K562 (cell line): Measurements from ENCODE around the gene SMIM45.

ENCODE experiments used
- ATAC-seq: fragments of 200-7000 bp; cut with Tn5 transposase; 3 replicates; pipeline ENCODE4 v1.9.1; 2020; ENCODE audit warnings: moderate library complexity
- BruUV-seq: library from RNA; stranded (reverse); fragments of 400-500 nt; replicated peaks from 2 replicates; lab custom pipeline; 2021; lab: Mats Ljungman, UMichigan
- CTCF ChIA-PET: fragments of 300-600 bp; formaldehyde crosslinking; extraction: SDS; loops from one replicate; lab custom pipeline; 2021; ENCODE audit warnings: low intra/inter-chr PET ratio; lab: Yijun Ruan, JAX
- POLR2A ChIA-PET: fragments of 300-600, 350-650 bp; sonication (Branson Sonifier 250); formaldehyde crosslinking; extraction: SDS; loops from one replicate; lab custom pipeline; 2021; ENCODE audit warnings: antibody characterized with exemption, inconsistent platforms; lab: Yijun Ruan, JAX
- DNase-seq, 4 experiments: peaks; one replicate each; pipeline versions ENCODE4 v3.0.0 to v3.0.0-alpha.2; 2011 to 2018; ENCODE audit warnings: low spot score in 3 of 4, mixed read lengths in 3 of 4; ENCODE audit errors: extremely low read depth in 1 of 4
- FAIRE-seq: peaks from 2 replicates; lab custom pipeline; 2011; peaks lifted over from hg19 to GRCh38; lab: Jason Lieb, UNC
- H2AFZ ChIP-seq: 2 replicates; pipeline ENCODE4 v1.6.0; 2011; ENCODE audit warnings: low read depth, low read length, control low read depth, inconsistent platforms
- H3K27ac ChIP-seq: fragments of 200-600 bp; 3 replicates; pipeline ENCODE4 v1.8.0; 2011; ENCODE audit warnings: low read depth, mild to moderate bottlenecking, control low read depth, inconsistent platforms, low read length, moderate library complexity, mixed read lengths; ENCODE audit errors: extremely low read depth
- H3K27me3 ChIP-seq, 2 experiments: fragments of 300-600 bp in 1 of 2; 2 replicates in 1 of 2; 3 replicates in 1 of 2; pipeline versions ENCODE4 v1.6.0 to v1.8.0; 2011; ENCODE audit warnings: inconsistent platforms in 2 of 2, low read length in 2 of 2, mild to moderate bottlenecking in 1 of 2, mixed read lengths in 1 of 2, moderate library complexity in 1 of 2; ENCODE audit not compliant: control insufficient read depth in 2 of 2, insufficient read depth in 2 of 2
- H3K36me3 ChIP-seq: fragments of 300-600 bp; 3 replicates; pipeline ENCODE4 v1.8.0; 2011; ENCODE audit warnings: mild to moderate bottlenecking, low read length, inconsistent platforms; ENCODE audit not compliant: control insufficient read depth, insufficient read depth
- H3K4me1 ChIP-seq, 2 experiments: fragments of 200-600 bp in 1 of 2; replicated peaks in 1 of 2; 2 replicates in 1 of 2; 3 replicates in 1 of 2; pipeline versions ENCODE4 v1.5.1 to v1.8.0; 2011; ENCODE audit warnings: inconsistent platforms in 2 of 2, low read length in 2 of 2, mild to moderate bottlenecking in 1 of 2, mixed read lengths in 1 of 2, moderate library complexity in 1 of 2; ENCODE audit not compliant: control insufficient read depth in 2 of 2, insufficient read depth in 2 of 2
- H3K4me2 ChIP-seq: 2 replicates; pipeline ENCODE4 v1.6.1; 2011; ENCODE audit warnings: low read length, control low read depth, inconsistent platforms, mixed read lengths; ENCODE audit not compliant: insufficient read depth
- H3K4me3 ChIP-seq: fragments of 200-600 bp; sonication (generic), shearing (Covaris generic); 2 replicates; pipeline ENCODE4 v1.5.1; 2016; ENCODE audit warnings: control low read depth, inconsistent platforms
- H3K79me2 ChIP-seq: fragments of 200-600 bp; 3 replicates; pipeline ENCODE4 v1.8.0; 2011; ENCODE audit warnings: low read length, inconsistent platforms; ENCODE audit not compliant: control insufficient read depth, insufficient read depth
- H3K9ac ChIP-seq, 2 experiments: 2 replicates each; pipeline versions ENCODE4 v1.6.0 to v1.6.1; 2011; ENCODE audit warnings: low read depth in 2 of 2, low read length in 2 of 2, control low read depth in 1 of 2, inconsistent platforms in 1 of 2, mild to moderate bottlenecking in 1 of 2, mixed read lengths in 1 of 2; ENCODE audit not compliant: insufficient read depth in 1 of 2
- H3K9me1 ChIP-seq: one replicate; pipeline ENCODE4 v1.6.0; 2011; ENCODE audit warnings: inconsistent platforms, mild to moderate bottlenecking, low read length, moderate library complexity; ENCODE audit not compliant: control insufficient read depth, insufficient read depth
- H3K9me3 ChIP-seq: replicated peaks from 2 replicates; pipeline ENCODE4 v1.5.1; 2011; ENCODE audit warnings: low read depth, low read length, inconsistent platforms; ENCODE audit not compliant: control insufficient read depth, insufficient read depth
- H4K20me1 ChIP-seq: replicated peaks from 2 replicates; pipeline ENCODE4 v1.6.1; 2011; ENCODE audit warnings: low read length, inconsistent platforms, mixed read lengths; ENCODE audit not compliant: control insufficient read depth, insufficient read depth
- KDM2B ChIP-seq: fragments of 250-450 bp; sonication (Bioruptor Pico); IDR thresholded peaks from 2 replicates; pipeline ENCODE4 v1.8.0; 2021; ENCODE audit warnings: mild to moderate bottlenecking, moderate library complexity
- KLF6 ChIP-seq: fragments of 250-450 bp; sonication (Bioruptor Pico); IDR thresholded peaks from 2 replicates; pipeline ENCODE4 v1.4.0; 2020; ENCODE audit warnings: mild to moderate bottlenecking, moderate library complexity, borderline replicate concordance
- PTBP1 ChIP-seq: fragments of 200-400 bp; formaldehyde crosslinking; IDR thresholded peaks from 2 replicates; pipeline ENCODE4 v1.6.1; 2017; ENCODE audit warnings: low read depth, low read length
- YBX1 ChIP-seq: fragments of 450-650 bp; IDR thresholded peaks from 2 replicates; pipeline ENCODE4 v1.7.1; 2016; ENCODE audit warnings: mild to moderate bottlenecking
- WGBS: fragments of 100-300 bp; shearing (Covaris generic); methylation state at CpG from one replicate; pipeline ENCODE4 v1.1.6; 2016; ENCODE audit warnings: low coverage, mixed read lengths; ENCODE audit not compliant: insufficient coverage; ENCODE audit errors: missing lambda C conversion rate; 5-methylcytosine and 5-hydroxymethylcytosine counted together
- in situ Hi-C: fragments of 300-500 bp; cut with MboI; formaldehyde crosslinking; loops from 4 replicates; pipeline ENCODE4 v1.15.0; 2018; ENCODE audit warnings: inconsistent platforms, mixed read lengths
- intact Hi-C: fragments of 100-400 bp; cut with micrococcal nuclease; formaldehyde crosslinking; loops from 2 replicates; pipeline ENCODE4 v1.14.2; 2022

SMIM45 gene

GRCh38 chr22:41975299-41976069, 23.5 kb downstream of the SMIM45 start:
- Histone ChIP-seq H3K36me3 (no peaks in the 10 kb centered on the region), H3K9ac (no peak overlapping the region), H3K4me2 (no peak overlapping the region), H3K27ac (no peak overlapping the region), H3K9me3 (no peaks in the 10 kb centered on the region), H2AFZ (no peak overlapping the region), H3K4me1 (peaks cover 0 to 11% of the 10 kb centered on the region in 2 experiments; a peak in 2 of 5 replicates), H3K27me3 (peaks cover 9 to 59% of the 10 kb centered on the region in 2 experiments; a peak in 4 of 5 replicates), H3K9me1 (no peaks in the 10 kb centered on the region), H3K4me3 (no peak overlapping the region), H4K20me1 (no peaks in the 10 kb centered on the region), H3K79me2 (no peaks in the 10 kb centered on the region)
- ChIA-PET CTCF (no interaction called here), POLR2A (interaction anchor here (0.6 to 0.7 kb wide), 2 partner anchors 11 to 276 kb away, joined by 3 to 4 read pairs; partner anchors contain the start of gene MEI1)
- FAIRE-seq (no peak), DNase-seq (no peak), ATAC-seq (no peak)
- TF ChIP-seq KDM2B (CRISPR knock-in tag) (no peak), KLF6 (CRISPR knock-in tag) (no peak), PTBP1 (no peak), YBX1 (no peak)
- in situ Hi-C loops: no loop called here
- BruUV-seq: no TSS peak
- intact Hi-C loops: no loop called here
- WGBS: 1% methylated on average over 11 of the region's 12 CpGs
